GM12872 (cell line): ENCODE data around the gene TWNK.
A peak's percentile ranks its signal among the peaks of the same experiment; 100 is the strongest.

ENCODE experiments used
- TF ChIP-seq, protein P1 (sequence below): IDR thresholded peaks from 3 replicates; pipeline ENCODE4 v1.5.1; 2011; ENCODE audit warnings: low read depth, mild to moderate bottlenecking, low read length, moderate library complexity; ENCODE audit not compliant: insufficient read depth

The TWNK gene

DNA sequence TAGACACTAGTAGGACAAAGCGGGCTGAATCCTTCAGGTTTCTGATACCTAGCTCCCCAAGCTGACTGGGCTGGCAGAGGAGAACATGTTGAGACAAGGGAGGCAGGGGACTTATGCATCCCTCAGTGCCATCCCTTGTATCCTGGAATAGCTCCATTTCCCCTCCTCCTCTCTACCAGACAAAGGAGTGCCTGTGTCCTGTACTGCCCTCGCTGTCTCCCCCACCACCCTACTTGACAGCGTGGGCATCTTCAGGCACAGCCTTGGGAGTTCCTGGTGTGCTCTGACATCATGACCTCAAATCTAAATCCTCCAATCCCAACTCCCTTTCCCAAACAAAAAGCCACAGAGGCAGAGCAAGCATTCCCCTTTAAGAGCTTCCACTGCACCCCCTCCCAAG is 52.7 kb downstream of the TWNK start:
- TF ChIP-seq, protein P1, sequence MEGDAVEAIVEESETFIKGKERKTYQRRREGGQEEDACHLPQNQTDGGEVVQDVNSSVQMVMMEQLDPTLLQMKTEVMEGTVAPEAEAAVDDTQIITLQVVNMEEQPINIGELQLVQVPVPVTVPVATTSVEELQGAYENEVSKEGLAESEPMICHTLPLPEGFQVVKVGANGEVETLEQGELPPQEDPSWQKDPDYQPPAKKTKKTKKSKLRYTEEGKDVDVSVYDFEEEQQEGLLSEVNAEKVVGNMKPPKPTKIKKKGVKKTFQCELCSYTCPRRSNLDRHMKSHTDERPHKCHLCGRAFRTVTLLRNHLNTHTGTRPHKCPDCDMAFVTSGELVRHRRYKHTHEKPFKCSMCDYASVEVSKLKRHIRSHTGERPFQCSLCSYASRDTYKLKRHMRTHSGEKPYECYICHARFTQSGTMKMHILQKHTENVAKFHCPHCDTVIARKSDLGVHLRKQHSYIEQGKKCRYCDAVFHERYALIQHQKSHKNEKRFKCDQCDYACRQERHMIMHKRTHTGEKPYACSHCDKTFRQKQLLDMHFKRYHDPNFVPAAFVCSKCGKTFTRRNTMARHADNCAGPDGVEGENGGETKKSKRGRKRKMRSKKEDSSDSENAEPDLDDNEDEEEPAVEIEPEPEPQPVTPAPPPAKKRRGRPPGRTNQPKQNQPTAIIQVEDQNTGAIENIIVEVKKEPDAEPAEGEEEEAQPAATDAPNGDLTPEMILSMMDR, result no peak

DNA sequence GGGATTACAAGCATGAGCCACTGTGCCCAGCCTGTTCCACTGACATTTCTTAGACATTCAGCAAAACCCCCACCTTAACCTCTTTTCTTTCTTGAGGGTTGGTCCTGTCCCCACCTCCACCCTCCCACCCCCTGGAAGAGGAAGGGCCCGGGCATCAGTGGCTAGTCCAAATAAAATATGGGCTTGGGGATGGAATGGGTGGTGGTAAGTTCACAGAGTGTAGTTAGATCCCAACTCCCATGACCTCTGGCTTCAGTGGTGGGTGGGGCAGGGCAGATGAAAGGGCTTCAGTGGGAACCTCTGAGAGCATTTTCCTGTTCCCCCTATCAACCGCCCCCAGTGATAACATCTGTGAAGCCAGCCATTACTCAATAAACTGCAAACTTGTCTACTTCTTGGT is 53.5 kb downstream of the TWNK start:
- TF ChIP-seq, protein P1, result no peak

DNA sequence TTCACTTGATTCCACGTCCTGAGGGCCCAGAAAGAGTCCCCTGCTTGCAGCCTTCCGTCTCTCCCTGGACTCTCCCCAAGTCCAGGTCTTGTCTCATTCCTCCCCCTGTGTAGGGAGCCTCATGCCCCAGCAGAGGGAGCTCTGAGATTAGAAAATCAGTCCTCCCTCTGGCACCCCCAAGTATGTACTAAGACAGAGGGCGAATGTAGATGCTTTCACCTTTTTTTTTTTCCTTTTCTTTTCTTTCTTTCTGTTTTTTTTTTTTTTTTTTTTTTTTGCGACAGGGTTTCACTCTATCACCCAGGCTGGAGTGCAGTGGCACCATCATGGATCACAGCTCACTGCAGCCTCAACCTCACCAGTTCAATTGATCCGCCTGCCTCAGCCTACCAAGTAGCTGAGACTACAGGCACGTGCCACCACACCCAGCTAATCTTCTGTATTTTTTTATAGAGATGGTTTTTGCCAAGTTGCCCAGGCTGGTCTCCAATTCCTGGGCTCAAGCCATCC is 54.0 kb downstream of the TWNK start:
- TF ChIP-seq, protein P1, result peak; percentile 85

DNA sequence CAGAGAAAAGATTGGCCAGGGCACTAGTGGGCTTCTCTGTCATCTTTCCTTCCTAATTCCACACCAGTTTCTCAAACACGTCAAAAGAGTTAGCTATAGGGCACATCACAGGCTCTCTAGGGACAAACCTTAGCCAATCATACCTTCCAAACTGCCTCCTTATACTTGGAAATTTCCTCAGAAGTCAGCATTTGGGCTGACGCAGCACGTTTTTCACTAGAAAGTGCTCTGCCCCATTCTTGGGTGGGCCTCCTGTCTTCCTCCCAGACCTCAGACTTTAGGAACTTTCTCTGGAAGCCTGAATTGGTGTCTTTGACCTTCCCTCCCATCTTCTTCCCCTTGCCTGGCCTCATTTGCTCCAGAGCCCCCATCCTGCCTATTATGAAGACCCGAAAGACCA is 54.8 kb downstream of the TWNK start:
- TF ChIP-seq, protein P1, result no peak

DNA sequence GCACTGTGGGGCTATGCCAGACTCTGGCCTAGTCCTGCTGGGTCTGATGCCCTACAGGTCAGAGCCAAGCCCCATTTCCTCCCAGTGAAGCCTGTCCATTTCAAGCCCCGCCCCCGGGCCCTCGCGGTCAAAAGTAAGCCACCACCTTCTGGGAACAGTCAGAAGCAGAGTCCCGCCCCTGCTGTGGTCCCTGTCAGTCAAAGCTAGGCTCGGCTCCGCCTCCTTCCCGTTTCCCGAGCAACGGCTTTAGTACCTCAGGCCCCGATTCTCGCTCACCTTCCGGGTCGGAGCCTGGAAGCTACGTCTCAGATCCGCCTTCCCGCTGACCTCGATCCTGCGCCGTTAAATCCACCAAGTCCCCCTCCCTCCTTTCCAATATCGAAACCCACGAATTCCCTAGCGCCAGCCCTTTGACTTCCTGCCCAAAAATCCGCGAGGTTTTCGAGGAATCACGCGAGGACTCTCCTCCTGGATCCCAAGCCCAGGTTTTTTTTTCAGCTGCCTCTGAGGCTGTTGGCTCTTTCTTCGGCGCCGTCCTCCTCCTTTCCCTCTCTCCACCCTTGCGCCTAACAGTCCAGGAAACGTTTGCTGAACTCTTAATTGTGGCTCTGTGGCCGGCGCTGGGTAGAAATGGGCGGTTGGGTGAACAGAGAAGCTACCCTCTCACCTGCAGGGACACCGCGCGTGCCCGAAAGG is 55.5 kb downstream of the TWNK start:
- TF ChIP-seq, protein P1, result no peak

DNA sequence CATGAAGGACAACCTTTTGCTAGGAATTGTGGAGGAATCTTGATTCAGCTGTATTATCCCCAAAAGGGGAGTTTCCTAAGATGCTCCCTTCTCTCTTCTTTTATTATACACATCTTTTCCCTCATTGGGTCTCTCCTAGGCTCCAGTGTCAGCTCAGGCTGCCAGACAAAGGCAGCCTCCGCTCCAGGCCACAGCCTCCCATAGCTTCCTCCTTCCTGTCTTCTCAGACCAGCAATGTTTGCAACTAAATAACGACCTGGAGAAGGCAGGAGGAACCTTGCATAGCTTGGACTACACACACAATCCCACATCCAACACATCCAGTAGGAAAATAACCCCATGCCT is 56.0 kb downstream of the TWNK start:
- TF ChIP-seq, protein P1, result no peak
